GM19455 (cell line): ENCODE measurements around the gene SPACA9.

Experiments
- ATAC-seq: cut with Tn5 transposase; IDR thresholded peaks from one replicate; pipeline ENCODE4 v1.9.1; 2021; ENCODE audit not compliant: unreplicated experiment

SPACA9 gene

DNA sequence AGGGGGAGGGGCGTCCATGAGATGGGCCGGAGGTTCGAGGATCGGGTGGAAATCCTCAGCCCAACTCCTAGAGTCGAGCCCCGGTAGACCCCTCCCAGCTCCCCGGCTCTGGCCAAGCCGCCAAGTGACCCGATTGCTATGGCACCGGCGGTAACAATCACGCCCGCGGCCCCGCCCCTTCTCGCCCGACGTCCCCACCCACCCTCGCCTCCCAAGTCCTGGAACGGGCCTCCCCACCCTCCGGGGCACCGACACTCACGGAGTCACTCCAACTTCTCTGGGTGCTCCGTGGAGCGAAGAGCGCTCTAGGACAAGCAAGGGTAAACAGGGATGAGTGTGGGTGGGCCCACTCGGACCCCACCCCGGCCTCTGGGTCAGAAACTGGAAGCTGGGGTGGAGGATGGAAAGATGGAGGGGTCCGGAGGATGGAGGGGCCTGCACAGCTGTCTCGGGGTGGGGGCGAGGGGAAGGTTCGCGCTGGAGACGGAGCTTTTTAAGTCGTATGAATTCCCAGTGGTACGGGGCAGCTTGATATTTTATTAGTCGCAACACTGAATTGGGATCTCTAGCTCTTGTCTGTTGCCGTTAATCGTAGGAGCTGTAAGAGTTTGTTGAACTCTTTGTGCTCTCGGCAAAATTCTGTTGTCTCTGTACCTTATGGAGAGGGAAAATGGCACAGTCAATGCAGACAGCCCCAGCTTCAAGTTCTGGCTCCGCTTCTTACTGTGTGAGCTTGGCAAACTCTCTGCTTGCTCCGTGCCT is at the start of gene SPACA9:
TSS of gene SPACA9 (plus strand) at position 204 of the 762 bp plus-strand sequence. CDS start 5,050 bp downstream, outside the sequence.
- no peak for ATAC-seq

DNA sequence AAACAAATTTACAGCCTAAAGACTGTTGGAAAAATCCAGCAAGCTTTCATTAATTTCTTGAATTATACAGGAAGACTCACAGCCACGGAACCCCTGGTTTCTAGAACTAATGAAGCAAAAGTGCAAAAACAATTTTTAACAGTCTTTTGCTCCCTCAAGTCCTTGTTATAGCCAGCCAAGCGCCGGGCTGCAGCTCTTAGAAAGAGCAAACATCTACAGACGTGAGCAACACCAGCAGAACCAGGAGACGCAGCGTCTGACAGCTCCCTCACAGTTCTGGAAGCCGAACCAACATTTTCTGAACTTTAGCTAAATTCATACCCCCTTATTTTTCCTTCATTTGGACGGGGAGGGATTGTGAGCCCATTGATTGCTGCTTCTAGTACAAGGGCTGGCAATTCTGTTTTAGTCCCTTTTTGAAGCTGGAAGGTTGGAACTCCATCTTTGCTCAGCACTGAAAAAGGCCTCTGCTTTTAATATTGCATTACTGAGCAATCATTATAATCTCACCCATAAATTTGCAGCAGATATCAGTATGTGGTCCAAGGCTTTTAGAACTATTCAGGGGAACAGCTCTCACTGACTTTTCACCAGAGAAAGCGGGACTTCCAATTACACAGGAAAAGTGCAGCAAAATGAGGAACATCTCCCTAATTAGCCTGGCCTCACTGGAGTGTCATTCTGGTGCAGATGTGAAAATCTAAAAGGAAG is 46.4 kb upstream of the SPACA9 start:
- no peak for ATAC-seq

DNA sequence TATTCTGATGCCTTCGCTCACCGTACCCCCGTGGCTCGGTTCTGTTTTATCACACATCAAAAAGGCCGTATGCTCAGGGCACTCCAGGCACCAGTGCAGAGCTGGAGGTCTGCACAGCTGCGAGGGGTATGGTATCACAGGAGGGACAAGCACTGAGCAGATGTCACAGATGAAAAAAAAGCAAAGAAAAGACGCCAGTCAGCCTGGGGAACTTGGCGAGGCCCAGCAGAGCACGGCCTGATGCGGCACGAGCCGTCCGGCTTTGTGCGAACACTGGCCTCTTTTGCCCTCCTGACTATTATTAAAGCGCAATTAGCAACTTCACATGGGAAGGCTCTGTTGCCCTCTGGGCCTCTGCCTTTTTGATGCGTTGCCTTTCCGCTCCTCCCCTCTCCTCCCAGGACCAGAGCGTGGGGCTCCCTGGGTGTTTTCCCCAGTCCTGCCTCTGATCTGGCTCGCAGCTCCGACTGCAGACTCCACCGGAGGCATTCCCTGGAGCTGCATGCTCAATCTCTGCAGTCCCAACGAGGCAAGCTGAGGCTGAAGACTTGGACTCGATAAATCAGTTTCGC is 45.1 kb upstream of the SPACA9 start:
- no peak for ATAC-seq

DNA sequence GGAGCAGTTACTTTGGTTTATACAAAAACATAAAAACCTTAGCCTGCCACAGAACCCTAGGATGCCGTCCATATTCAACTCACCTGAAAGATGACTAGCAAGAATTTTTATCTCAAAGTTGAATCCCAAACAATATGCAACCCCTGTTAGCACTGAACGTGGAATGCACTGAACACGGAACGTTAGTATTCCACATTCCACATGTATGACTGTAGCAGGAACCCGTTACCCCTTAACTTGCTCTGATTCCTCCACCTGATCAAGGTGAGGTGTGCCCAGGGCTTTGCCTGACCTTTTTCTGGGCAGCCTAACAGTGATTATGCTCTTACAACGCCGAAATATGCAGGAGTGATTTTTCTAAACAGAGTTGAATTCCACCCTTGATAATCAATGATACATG is 44.4 kb upstream of the SPACA9 start:
- ATAC-seq: no peak

- no peak for ATAC-seq
Observed at GRCh38 chr9:132837501-132838286, 41.0 kb upstream of the SPACA9 start.

DNA sequence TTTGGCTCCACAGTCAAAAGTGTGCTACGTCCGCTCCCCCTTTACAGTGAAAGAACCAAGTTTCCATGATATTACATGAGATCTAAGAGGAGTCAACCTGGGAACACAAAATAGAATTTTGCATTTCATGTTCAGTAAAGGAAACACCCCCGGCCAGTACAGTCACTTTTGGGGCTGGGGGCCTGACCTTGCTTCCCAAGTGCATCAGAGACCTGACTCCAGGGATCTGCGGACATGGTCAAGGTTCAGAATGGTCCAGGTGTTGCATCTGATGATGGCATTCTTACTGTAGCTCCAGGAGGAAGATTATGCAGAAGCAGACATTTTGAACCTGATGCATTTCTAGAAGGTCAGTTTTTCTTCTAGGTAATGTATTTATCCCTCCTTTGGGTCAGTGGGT is 40.4 kb upstream of the SPACA9 start:
- ATAC-seq: no peak

DNA sequence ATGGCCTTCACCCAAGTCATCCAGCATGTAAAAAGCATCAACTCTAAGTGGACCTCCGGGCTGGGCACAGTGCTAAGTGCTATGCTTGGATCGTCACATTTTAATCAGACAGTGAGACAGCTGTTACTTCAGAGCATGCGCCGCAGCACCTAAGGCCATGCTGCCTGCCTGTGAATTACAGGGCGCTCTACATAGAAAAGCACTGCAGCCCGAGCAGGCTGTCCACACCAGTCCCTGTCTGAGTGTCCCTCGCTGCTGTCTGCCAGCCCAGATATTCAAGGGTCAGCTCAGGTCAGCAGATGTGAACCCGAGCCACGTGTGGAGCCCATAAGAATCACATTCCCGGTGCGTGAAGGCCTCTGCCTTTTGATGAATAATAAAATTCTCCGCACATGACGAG is 37.7 kb upstream of the SPACA9 start:
- no peak for ATAC-seq

DNA sequence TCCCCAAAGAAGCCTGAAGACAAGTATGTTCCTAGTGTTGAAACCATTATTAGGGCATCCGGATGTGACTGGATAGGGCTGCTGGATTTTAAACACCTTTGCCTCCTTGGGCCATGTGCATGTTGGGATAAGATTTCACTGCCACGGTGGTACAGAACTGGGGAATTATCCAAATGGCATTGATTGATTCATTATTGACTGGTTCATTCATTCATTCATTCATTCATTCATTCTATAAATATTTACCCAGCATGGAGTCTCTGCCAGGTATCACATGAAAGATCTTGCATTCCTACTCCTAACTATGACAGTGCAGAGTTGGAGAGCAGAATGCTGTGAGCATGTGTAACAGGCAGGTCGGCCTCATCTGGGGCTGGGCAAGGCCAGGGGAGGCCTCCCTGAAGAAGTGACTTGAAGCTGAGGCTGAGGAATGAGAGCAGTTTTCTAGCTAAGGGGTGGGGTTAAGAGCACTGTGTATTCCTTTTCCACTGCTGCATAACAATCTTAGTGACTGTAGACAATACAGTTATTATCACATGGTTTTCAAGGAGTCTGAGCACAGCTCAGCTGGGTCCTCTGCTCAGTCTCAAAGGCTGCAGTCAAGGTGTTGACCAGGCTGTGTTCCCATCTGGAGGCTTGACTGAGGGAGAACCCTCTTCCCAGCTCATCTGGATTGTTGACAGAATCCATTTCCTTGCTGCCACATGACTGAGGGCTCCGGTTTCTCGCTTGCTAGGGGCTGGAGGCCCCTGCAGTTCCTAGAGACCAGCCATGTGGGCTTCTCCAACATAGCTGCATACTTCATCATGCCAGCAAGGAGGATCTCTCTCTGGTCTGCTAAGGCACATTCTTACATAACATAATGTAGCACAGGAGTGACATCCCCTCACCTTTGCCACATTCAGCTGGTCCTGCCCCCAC is 36.3 kb upstream of the SPACA9 start:
- no peak for ATAC-seq

DNA sequence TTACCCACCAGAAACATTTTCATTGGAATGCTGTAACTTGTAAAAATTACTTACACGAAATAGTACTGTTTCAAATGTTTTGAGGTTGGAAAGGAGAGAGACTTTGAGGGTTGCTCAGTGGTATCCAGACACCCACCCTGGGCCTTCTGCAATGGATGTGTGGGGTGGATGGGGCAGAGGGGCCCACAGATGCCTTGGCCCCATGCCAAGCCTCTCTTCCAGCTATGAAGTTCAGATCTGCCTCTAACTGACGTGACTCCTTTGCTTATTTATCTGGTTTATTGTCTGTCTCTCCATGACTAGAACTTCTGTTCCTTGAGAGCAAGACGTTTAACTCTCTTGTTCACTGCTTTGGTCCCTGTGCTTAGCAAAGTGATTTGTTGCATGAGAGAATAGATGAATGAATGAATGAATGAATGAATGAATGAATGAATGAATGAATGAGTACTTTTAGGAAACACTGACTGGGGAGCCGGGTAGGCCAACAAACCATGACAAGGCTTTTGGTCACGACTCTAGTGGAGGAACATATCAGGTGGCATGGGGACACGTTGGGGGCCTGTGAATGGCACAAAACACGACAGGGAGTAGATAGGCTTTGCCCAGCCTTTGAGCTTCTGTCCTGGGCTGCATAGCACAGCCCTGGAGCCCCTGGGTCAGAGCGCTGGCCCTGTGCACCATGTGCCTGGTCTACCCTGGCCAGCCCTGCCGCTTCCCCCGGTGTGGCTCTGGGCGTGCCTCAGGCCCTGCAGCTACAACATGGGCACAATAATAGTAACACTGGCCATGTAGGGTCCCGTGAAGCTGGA is 32.4 kb upstream of the SPACA9 start:
- ATAC-seq: no peak

GRCh38 chr9:132846918-132847515 is 31.7 kb upstream of the SPACA9 start:
- no peak for ATAC-seq

DNA sequence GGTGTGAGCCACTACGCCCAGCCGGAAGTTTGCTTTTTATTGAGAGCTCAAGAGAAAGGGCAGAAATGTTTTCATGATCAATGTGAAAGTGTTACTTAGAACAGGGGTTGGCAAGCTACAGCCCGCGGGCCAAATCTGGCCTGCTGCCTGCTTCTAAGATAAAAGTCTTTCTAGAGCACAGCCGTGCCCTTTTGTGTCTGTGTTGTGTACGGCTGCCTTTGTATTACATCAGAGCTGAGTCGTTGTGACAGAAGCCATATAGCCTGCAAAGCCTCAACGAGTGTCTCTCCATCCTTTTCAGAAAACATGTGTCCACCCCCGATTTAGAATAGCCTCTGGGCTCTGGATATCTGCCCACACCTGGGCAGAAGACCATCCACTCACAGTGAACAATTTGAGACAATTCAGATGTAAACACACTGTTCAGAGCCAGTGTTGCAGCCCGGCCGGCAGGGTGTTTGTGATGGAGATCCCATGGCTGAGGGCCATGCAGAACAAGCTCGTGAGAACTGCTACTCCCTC is 29.5 kb upstream of the SPACA9 start:
- no peak for ATAC-seq

DNA sequence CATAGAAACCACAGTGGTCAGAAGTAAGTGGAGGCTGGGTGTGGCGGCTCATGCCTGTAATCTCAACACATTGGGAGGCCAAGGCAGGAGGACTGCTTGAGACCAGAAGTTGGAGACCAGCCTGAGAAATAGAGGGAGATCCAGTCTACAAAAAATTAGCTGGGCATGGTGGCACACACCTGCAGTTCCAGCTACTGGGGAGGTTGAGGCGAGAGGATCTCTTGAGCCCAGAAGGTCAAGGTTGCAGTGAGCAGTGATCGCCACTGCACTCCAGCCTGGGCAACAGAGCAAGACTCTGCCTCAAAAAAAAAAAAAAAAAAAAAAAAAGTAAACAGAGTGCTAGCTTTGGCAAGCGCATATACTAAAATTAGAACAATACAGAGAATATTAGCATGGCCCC is 25.2 kb upstream of the SPACA9 start:
- no peak for ATAC-seq

DNA sequence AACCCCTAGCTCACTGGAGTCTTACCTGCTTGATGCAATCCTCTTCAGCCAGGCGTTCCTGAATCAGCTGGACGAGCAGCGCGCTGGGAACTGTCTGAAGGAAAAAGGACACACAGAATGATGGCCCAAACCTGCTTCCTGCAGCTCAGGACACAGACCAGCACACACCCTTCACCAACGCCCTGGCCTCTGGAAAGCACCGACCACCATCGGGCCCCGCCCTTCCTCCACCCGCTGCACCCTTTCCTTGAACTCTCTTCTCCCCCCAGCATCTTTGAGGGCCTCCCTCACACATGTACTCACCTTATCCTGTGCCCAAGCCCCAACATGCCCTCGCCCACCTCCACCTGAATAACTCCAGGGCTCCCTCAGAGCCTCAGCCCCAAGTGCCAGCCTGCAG is 23.9 kb upstream of the SPACA9 start:
- ATAC-seq: no peak

- ATAC-seq: no peak
Observed at GRCh38 chr9:132855904-132856303, 22.8 kb upstream of the SPACA9 start.

GRCh38 chr9:132857031-132857430 is 21.7 kb upstream of the SPACA9 start:
- no peak for ATAC-seq

- no peak for ATAC-seq
Observed at GRCh38 chr9:132857616-132858342, 20.9 kb upstream of the SPACA9 start.

DNA sequence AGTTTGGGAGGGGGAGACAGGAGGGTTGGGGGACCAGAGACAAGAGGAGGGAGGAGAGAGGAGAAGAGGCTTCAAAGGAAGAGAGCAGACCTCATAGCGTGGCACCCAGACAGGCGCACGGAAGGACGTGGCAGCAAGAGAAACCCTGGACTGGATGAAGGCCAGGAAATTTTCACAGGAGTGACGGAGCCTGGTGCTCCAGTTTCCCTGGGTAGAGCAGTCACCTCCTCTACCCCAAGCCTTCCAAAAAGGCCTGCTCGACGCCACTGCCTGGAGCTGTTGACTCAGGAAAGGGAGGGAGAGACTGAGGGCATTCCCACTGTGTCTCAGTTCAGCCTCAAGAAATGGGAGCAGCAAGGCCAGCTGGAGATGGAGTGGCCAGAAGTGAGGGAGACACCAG is 19.9 kb upstream of the SPACA9 start:
- no peak for ATAC-seq

- ATAC-seq: no peak
Observed at GRCh38 chr9:132861666-132862065, 17.0 kb upstream of the SPACA9 start.
